ENCODE measurements around the gene PLXDC2.

- TF ChIP-seq CTCF (IDR thresholded peaks at IDR 0.05 in 2 of 3, conservative IDR thresholded peaks at IDR 0.05 in 1 of 3; ENCODE audit: control insufficient read depth in 2 of 3, extremely low read depth in 1 of 3, insufficient read depth in 1 of 3, low read depth in 3 of 3, low read length in 3 of 3) (no peak), RFX5 (IDR thresholded peaks at IDR 0.05; ENCODE audit: low read depth, low read length) (no peak), TCF7 (IDR thresholded peaks at IDR 0.05; ENCODE audit: borderline replicate concordance) (no peak)
- TF ChIP-seq, protein P1, sequence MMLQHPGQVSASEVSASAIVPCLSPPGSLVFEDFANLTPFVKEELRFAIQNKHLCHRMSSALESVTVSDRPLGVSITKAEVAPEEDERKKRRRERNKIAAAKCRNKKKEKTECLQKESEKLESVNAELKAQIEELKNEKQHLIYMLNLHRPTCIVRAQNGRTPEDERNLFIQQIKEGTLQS (IDR thresholded peaks at IDR 0.05; ENCODE audit: borderline replicate concordance, extremely low read depth, low read depth, low read length): no peak
These were observed 117.5 kb downstream of the PLXDC2 start for GRCh38 chr10:19933772-19934171.
